Panc1 (cell line): ENCODE data around the gene STPG3.

Experiments used
- CTCF ChIP-seq: fragments of 450-650 bp; IDR thresholded peaks from 2 replicates; pipeline ENCODE4 v1.5.1; 2017; ENCODE audit warnings: mild to moderate bottlenecking
- REST ChIP-seq, 2 experiments: IDR thresholded peaks; 2 replicates each; pipeline ENCODE4 v1.6.1; 2011 to 2012; ENCODE audit warnings: low read depth in 2 of 2, control low read depth in 1 of 2, low read length in 1 of 2, mild to moderate bottlenecking in 1 of 2, moderate library complexity in 1 of 2; ENCODE audit not compliant: insufficient read depth in 1 of 2
- SIN3A ChIP-seq: IDR thresholded peaks from 2 replicates; pipeline ENCODE4 v1.6.1; 2012; ENCODE audit warnings: low read depth, mild to moderate bottlenecking, low read length, moderate library complexity, borderline replicate concordance; ENCODE audit not compliant: insufficient read depth

- TF ChIP-seq CTCF = no peak
- no peak for TF ChIP-seq SIN3A
- no peak for TF ChIP-seq REST (IDR thresholded peaks at IDR 0.05; ENCODE audit: insufficient read depth in 1 of 2, low read depth in 2 of 2, low read length in 1 of 2)
Observed at GRCh38 chr9:137294091-137294680, 43.1 kb downstream of the STPG3 start.
